ENCODE data around the gene SERPINB5.

Gene SERPINB5

DNA sequence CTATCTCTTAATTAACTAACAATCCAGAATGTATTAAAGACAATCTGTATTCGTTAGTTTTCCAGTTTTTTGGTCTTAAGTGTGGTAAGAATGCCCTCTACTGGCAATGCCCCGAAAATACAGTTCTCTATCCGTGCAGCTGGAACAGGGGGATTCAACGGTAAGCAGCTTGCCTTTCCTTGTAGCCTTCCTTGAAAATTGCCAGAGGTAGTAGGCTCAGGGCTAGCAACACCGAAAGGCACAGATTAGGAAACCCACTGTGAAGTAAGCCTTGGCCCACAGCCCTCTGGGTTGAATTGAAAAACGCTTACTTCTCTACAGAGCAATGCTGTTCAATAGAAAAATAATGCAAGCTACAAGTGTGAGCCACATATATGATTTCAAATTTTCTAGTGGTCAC, 37.4 kb upstream of the SERPINB5 start:
- H3K36me3 ChIP-seq (ENCODE audit: insufficient read depth, low read length): no peaks in the 10 kb centered on the region
- H3K4me3 ChIP-seq (ENCODE audit: low read length, poor library complexity, severe bottlenecking): no peak overlapping the region
- no peak overlapping the region for H3K9ac ChIP-seq (ENCODE audit: low read depth, low read length, poor library complexity, severe bottlenecking)
- H2AFZ ChIP-seq (ENCODE audit: low read length): peak overlapping the region; percentile 88; the same call in 1 of the 2 replicates
- peaks cover 2% of the 10 kb centered on the region for H3K4me1 ChIP-seq (ENCODE audit: insufficient read depth, low read length, poor library complexity, severe bottlenecking)
- H4K20me1 ChIP-seq (ENCODE audit: insufficient read depth, low read length, poor library complexity, severe bottlenecking): no peaks in the 10 kb centered on the region
- H3K4me2 ChIP-seq (ENCODE audit: low read depth, low read length, poor library complexity, severe bottlenecking): no peak overlapping the region
- no peaks in the 10 kb centered on the region for H3K9me2 ChIP-seq (replicated peaks; ENCODE audit: low read depth, low read length)
- H3K79me2 ChIP-seq (ENCODE audit: insufficient read depth, low read length): no peaks in the 10 kb centered on the region
- no peaks in the 10 kb centered on the region for H3F3A ChIP-seq (ENCODE audit: low read depth)
- no peaks in the 10 kb centered on the region for H3K27me3 ChIP-seq (ENCODE audit: insufficient read depth, low read length, poor library complexity, severe bottlenecking)
- no peak for TF ChIP-seq EZH2phosphoT487 (IDR thresholded peaks at IDR 0.05; ENCODE audit: borderline replicate concordance)
- TF ChIP-seq, protein P1, sequence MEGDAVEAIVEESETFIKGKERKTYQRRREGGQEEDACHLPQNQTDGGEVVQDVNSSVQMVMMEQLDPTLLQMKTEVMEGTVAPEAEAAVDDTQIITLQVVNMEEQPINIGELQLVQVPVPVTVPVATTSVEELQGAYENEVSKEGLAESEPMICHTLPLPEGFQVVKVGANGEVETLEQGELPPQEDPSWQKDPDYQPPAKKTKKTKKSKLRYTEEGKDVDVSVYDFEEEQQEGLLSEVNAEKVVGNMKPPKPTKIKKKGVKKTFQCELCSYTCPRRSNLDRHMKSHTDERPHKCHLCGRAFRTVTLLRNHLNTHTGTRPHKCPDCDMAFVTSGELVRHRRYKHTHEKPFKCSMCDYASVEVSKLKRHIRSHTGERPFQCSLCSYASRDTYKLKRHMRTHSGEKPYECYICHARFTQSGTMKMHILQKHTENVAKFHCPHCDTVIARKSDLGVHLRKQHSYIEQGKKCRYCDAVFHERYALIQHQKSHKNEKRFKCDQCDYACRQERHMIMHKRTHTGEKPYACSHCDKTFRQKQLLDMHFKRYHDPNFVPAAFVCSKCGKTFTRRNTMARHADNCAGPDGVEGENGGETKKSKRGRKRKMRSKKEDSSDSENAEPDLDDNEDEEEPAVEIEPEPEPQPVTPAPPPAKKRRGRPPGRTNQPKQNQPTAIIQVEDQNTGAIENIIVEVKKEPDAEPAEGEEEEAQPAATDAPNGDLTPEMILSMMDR (conservative IDR thresholded peaks at IDR 0.05; ENCODE audit: low read length): peak; percentile 94
- H3K9me3 ChIP-seq (ENCODE audit: insufficient read depth, low read depth, low read length): no peaks in the 10 kb centered on the region

DNA sequence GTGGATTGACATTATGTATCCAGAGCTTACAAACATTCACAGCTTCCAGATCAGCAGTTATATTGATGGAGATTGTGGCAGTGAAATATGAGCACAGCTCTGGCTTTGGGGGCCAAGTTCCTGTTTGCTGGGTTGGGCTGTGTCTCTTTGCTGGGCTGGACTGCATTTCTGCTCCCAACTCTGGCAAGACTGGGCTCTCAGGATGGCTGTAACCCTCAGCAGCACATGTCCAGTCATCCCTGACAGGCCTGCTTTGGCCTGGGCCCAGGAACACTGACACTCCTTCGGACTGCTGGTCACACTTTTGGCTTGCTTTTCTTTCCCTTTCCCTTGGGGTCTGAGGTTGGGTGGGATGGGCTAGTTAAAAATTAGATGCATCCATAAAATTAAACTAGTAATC, 36.5 kb upstream of the SERPINB5 start:
- H3K4me3 ChIP-seq (ENCODE audit: low read length, poor library complexity, severe bottlenecking): no peak overlapping the region
- H3K27me3 ChIP-seq (ENCODE audit: insufficient read depth, low read length, poor library complexity, severe bottlenecking): no peaks in the 10 kb centered on the region
- H3K9ac ChIP-seq (ENCODE audit: low read depth, low read length, poor library complexity, severe bottlenecking): no peak overlapping the region
- no peaks in the 10 kb centered on the region for H3F3A ChIP-seq (ENCODE audit: low read depth)
- no peaks in the 10 kb centered on the region for H3K9me3 ChIP-seq (ENCODE audit: insufficient read depth, low read depth, low read length)
- no peaks in the 10 kb centered on the region for H3K9me2 ChIP-seq (replicated peaks; ENCODE audit: low read depth, low read length)
- H3K79me2 ChIP-seq (ENCODE audit: insufficient read depth, low read length): no peaks in the 10 kb centered on the region
- peak overlapping the region; percentile 77; the same call in 1 of the 2 replicates for H2AFZ ChIP-seq (ENCODE audit: low read length)
- H4K20me1 ChIP-seq (ENCODE audit: insufficient read depth, low read length, poor library complexity, severe bottlenecking): no peaks in the 10 kb centered on the region
- no peaks in the 10 kb centered on the region for H3K36me3 ChIP-seq (ENCODE audit: insufficient read depth, low read length)
- TF ChIP-seq, protein P1 (conservative IDR thresholded peaks at IDR 0.05; ENCODE audit: low read length): no peak
- TF ChIP-seq EZH2phosphoT487 (IDR thresholded peaks at IDR 0.05; ENCODE audit: borderline replicate concordance): no peak
- H3K4me2 ChIP-seq (ENCODE audit: low read depth, low read length, poor library complexity, severe bottlenecking): no peak overlapping the region
- peaks cover 9% of the 10 kb centered on the region for H3K4me1 ChIP-seq (ENCODE audit: insufficient read depth, low read length, poor library complexity, severe bottlenecking)

DNA sequence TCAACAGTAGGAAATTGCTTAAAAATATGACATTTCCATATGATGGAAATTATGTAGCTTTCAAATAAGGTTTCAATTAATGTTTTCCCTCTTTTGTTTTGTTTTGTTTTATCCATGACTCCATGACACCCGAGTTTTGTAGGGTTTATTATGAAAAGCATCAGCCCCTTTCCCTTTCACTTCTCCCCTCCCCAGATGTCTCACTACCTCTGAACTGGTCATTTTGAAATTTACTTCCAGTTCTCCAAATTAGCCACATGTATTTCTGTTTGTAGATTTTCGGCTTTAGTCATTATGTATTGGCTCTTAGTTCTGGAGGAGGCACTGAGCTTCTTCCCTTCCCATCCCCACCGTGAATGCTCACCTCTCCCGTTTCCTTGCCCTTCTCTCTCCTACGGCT, 35.9 kb upstream of the SERPINB5 start:
- Histone ChIP-seq H3K4me3 (ENCODE audit: low read length, poor library complexity, severe bottlenecking) (no peak overlapping the region), H3K36me3 (ENCODE audit: insufficient read depth, low read length) (no peaks in the 10 kb centered on the region), H3K9ac (ENCODE audit: low read depth, low read length, poor library complexity, severe bottlenecking) (no peak overlapping the region), H4K20me1 (ENCODE audit: insufficient read depth, low read length, poor library complexity, severe bottlenecking) (no peaks in the 10 kb centered on the region), H2AFZ (ENCODE audit: low read length) (no peak overlapping the region), H3K4me1 (ENCODE audit: insufficient read depth, low read length, poor library complexity, severe bottlenecking) (peaks cover 9% of the 10 kb centered on the region), H3K9me2 (replicated peaks; ENCODE audit: low read depth, low read length) (no peaks in the 10 kb centered on the region), H3F3A (ENCODE audit: low read depth) (no peaks in the 10 kb centered on the region), H3K9me3 (ENCODE audit: insufficient read depth, low read depth, low read length) (no peaks in the 10 kb centered on the region), H3K4me2 (ENCODE audit: low read depth, low read length, poor library complexity, severe bottlenecking) (no peak overlapping the region), H3K79me2 (ENCODE audit: insufficient read depth, low read length) (no peaks in the 10 kb centered on the region), H3K27me3 (ENCODE audit: insufficient read depth, low read length, poor library complexity, severe bottlenecking) (no peaks in the 10 kb centered on the region)
- TF ChIP-seq EZH2phosphoT487 (IDR thresholded peaks at IDR 0.05; ENCODE audit: borderline replicate concordance): no peak
- TF ChIP-seq, protein P1 (conservative IDR thresholded peaks at IDR 0.05; ENCODE audit: low read length): no peak

Data from Loucy (cell line).